IMR-90 (cell line): ENCODE data around the gene INO80D. TPM values are rescaled to one million over a fixed set of nuclear protein-coding genes. Genes with fewer than 3 reads are reported as not detected.

Experiments used
- ATAC-seq: fragments of 200-7000 bp; cut with Tn5 transposase; 2 replicates; pipeline ENCODE4 v1.9.1; 2020; ENCODE audit warnings: low read depth, mild to moderate bottlenecking, moderate library complexity
- BruUV-seq: library from RNA; stranded (reverse); fragments of 400-500 nt; replicated peaks from 2 replicates; lab custom pipeline; 2021; lab: Mats Ljungman, UMichigan
- CTCF ChIA-PET: fragments of 300-600 bp; formaldehyde crosslinking; extraction: SDS; loops from one replicate; lab custom pipeline; 2021; ENCODE audit warnings: antibody characterized with exemption; lab: Yijun Ruan, JAX
- POLR2A ChIA-PET: fragments of 300-600 bp; sonication (Branson Sonifier 250); formaldehyde crosslinking; loops from one replicate; lab custom pipeline; 2022; ENCODE audit warnings: antibody characterized with exemption; ENCODE audit not compliant: unreplicated experiment; lab: Charles Lee
- DNase-seq: peaks from one replicate; pipeline ENCODE4 v3.0.0; 2013
- H2AFZ ChIP-seq: replicated peaks from 2 replicates; pipeline ENCODE3; 2013; ENCODE audit warnings: low read length, mild to moderate bottlenecking; ENCODE audit not compliant: poor library complexity
- H2AK5ac ChIP-seq: 2 replicates; pipeline ENCODE4 v1.6.1; 2013; ENCODE audit warnings: low read depth, low read length, inconsistent platforms
- H2AK9ac ChIP-seq: replicated peaks from 2 replicates; pipeline ENCODE3; 2013; ENCODE audit warnings: mild to moderate bottlenecking, low read depth, low read length, moderate library complexity; ENCODE audit not compliant: poor library complexity
- H2BK120ac ChIP-seq: 2 replicates; pipeline ENCODE4 v1.6.1; 2013; ENCODE audit warnings: low read depth, low read length, inconsistent platforms
- H2BK15ac ChIP-seq: 3 replicates; pipeline ENCODE4 v1.6.1; 2013; ENCODE audit warnings: low read depth, low read length, inconsistent platforms
- H2BK20ac ChIP-seq: 2 replicates; pipeline ENCODE4 v1.6.1; 2013; ENCODE audit warnings: low read depth, mild to moderate bottlenecking, inconsistent platforms, low read length, moderate library complexity
- H2BK5ac ChIP-seq: 2 replicates; pipeline ENCODE4 v1.6.1; 2013; ENCODE audit warnings: mild to moderate bottlenecking, low read depth, low read length, inconsistent platforms; ENCODE audit not compliant: poor library complexity, severe bottlenecking
- H3K14ac ChIP-seq: replicated peaks from 2 replicates; pipeline ENCODE4 v1.6.1; 2013; ENCODE audit warnings: low read depth, low read length, inconsistent platforms
- H3K18ac ChIP-seq: 2 replicates; pipeline ENCODE4 v1.6.1; 2013; ENCODE audit warnings: low read depth, low read length, control low read depth
- H3K23ac ChIP-seq: 2 replicates; pipeline ENCODE4 v1.6.1; 2013; ENCODE audit warnings: low read depth, low read length, inconsistent platforms
- H3K27ac ChIP-seq: 2 replicates; pipeline ENCODE4 v1.5.1; 2013; ENCODE audit warnings: mild to moderate bottlenecking, control low read depth, low read length; ENCODE audit not compliant: insufficient read depth
- H3K27me3 ChIP-seq: 2 replicates; pipeline ENCODE4 v1.6.1; 2013; ENCODE audit warnings: low read length; ENCODE audit not compliant: control insufficient read depth, insufficient read depth
- H3K36me3 ChIP-seq: 2 replicates; pipeline ENCODE4 v1.6.1; 2013; ENCODE audit warnings: low read length, mixed read lengths; ENCODE audit not compliant: control insufficient read depth, insufficient read depth
- H3K4ac ChIP-seq: 2 replicates; pipeline ENCODE4 v1.6.1; 2013; ENCODE audit warnings: low read depth, low read length, inconsistent platforms
- H3K4me1 ChIP-seq: 2 replicates; pipeline ENCODE4 v1.6.1; 2013; ENCODE audit warnings: low read length, mixed read lengths; ENCODE audit not compliant: control insufficient read depth, insufficient read depth
- H3K4me2 ChIP-seq: 2 replicates; pipeline ENCODE4 v1.6.1; 2013; ENCODE audit warnings: low read depth, mild to moderate bottlenecking, control low read depth, low read length, moderate library complexity
- H3K4me3 ChIP-seq: 2 replicates; pipeline ENCODE4 v1.5.1; 2013; ENCODE audit warnings: low read depth, mild to moderate bottlenecking, control low read depth, low read length, moderate library complexity; ENCODE audit not compliant: insufficient read depth
- H3K56ac ChIP-seq: 2 replicates; pipeline ENCODE4 v1.6.1; 2013; ENCODE audit warnings: low read length, inconsistent platforms; ENCODE audit not compliant: insufficient read depth; ENCODE audit errors: extremely low read depth
- H3K79me1 ChIP-seq, 2 experiments: 2 replicates each; pipeline ENCODE4 v1.6.1; 2013; ENCODE audit warnings: low read length in 2 of 2, inconsistent platforms in 1 of 2, low read depth in 1 of 2
- H3K9ac ChIP-seq: 2 replicates; pipeline ENCODE4 v1.6.1; 2013; ENCODE audit warnings: low read depth, low read length, control low read depth
- H3K9me1 ChIP-seq: 2 replicates; pipeline ENCODE4 v1.6.1; 2013; ENCODE audit warnings: low read length, inconsistent platforms; ENCODE audit not compliant: insufficient read depth
- H3K9me3 ChIP-seq: 2 replicates; pipeline ENCODE4 v1.6.1; 2013; ENCODE audit warnings: low read length; ENCODE audit not compliant: control insufficient read depth, insufficient read depth
- H4K20me1 ChIP-seq: 2 replicates; pipeline ENCODE4 v1.6.1; 2013; ENCODE audit warnings: low read length, inconsistent platforms; ENCODE audit not compliant: insufficient read depth
- H4K5ac ChIP-seq: 2 replicates; pipeline ENCODE4 v1.6.1; 2013; ENCODE audit warnings: mild to moderate bottlenecking, low read depth, low read length, control low read depth
- H4K8ac ChIP-seq, 2 experiments: 2 replicates each; pipeline ENCODE4 v1.6.1; 2013; ENCODE audit warnings: low read depth in 2 of 2, low read length in 2 of 2, control low read depth in 1 of 2, inconsistent platforms in 1 of 2
- H4K91ac ChIP-seq: 2 replicates; pipeline ENCODE4 v1.6.1; 2013; ENCODE audit warnings: low read depth, low read length, inconsistent platforms; ENCODE audit not compliant: insufficient read depth
- CEBPB ChIP-seq: IDR thresholded peaks from 2 replicates; pipeline ENCODE4 v1.6.1; 2012; ENCODE audit warnings: low read depth, low read length, improper control_type of control experiment
- MAFK ChIP-seq: IDR thresholded peaks from 2 replicates; pipeline ENCODE4 v1.6.1; 2012; ENCODE audit warnings: low read depth, low read length, improper control_type of control experiment
- MXI1 ChIP-seq: IDR thresholded peaks from 2 replicates; pipeline ENCODE4 v1.6.1; 2012; ENCODE audit warnings: low read depth, mild to moderate bottlenecking, low read length, moderate library complexity, borderline replicate concordance
- NFE2L2 ChIP-seq: fragments of 150-350 bp; IDR thresholded peaks from 2 replicates; pipeline ENCODE4 v1.6.1; 2016; ENCODE audit warnings: low read depth, mild to moderate bottlenecking, low read length
- POLR2A ChIP-seq: IDR thresholded peaks from 2 replicates; pipeline ENCODE4 v1.6.1; 2012; ENCODE audit warnings: mild to moderate bottlenecking, low read depth, low read length
- RAD21 ChIP-seq: IDR thresholded peaks from 2 replicates; pipeline ENCODE4 v1.6.1; 2012; ENCODE audit warnings: low read length, improper control_type of control experiment
- RCOR1 ChIP-seq: IDR thresholded peaks from 2 replicates; pipeline ENCODE4 v1.6.1; 2012; ENCODE audit warnings: mild to moderate bottlenecking, low read length, improper control_type of control experiment; ENCODE audit not compliant: insufficient replicate concordance
- RFX5 ChIP-seq: IDR thresholded peaks from 2 replicates; pipeline ENCODE4 v1.8.0; 2012; ENCODE audit warnings: low read depth, mild to moderate bottlenecking, low read length, moderate library complexity
- WGBS, 2 experiments: methylation state at CpG; one replicate each; pipeline versions ENCODE4 v1.1.5 to v1.1.7; 2013; ENCODE audit warnings: missing lambda C conversion rate in 2 of 2; ENCODE audit not compliant: insufficient read length in 1 of 2; ENCODE audit errors: extremely low coverage in 2 of 2; 5-methylcytosine and 5-hydroxymethylcytosine counted together
- dilution Hi-C: fragments of 300-500 bp; cut with HindIII; formaldehyde crosslinking; loops from one replicate; pipeline ENCODE4 v1.14.3; 2018; ENCODE audit warnings: low sequenced_read_pairs; ENCODE audit not compliant: unreplicated experiment
- in situ Hi-C: fragments of 300-500 bp; cut with MboI; formaldehyde crosslinking; loops from 3 replicates; pipeline ENCODE4 v1.14.3; 2019; ENCODE audit warnings: low sequenced_read_pairs, inconsistent platforms, mixed read lengths
- intact Hi-C: fragments of 100-400 bp; cut with micrococcal nuclease; formaldehyde crosslinking; loops from 2 replicates; pipeline ENCODE4 v1.10.0; 2022
- polyA plus RNA-seq, 3 experiments: library from polyadenylated mRNA; depleted of rRNA; stranded (reverse); fragments of >200 nt; gene quantifications; 2 replicates each; pipeline ENCODE4 v1.2.3, GENCODE V29; 2012; ENCODE audit warnings: low replicate concordance in 1 of 3
- total RNA-seq: library from RNA; depleted of rRNA; stranded (reverse); fragments of >200 nt; gene quantifications from 2 replicates; pipeline ENCODE4 v1.2.3, GENCODE V29; 2012
- TF ChIP-seq, protein P1 (sequence below): fragments of 150-350 bp; IDR thresholded peaks from 2 replicates; pipeline ENCODE4 v1.6.1; 2016; ENCODE audit warnings: low read depth, mild to moderate bottlenecking, low read length, moderate library complexity, borderline replicate concordance
- TF ChIP-seq, protein P2 (sequence below): fragments of 150-350 bp; IDR thresholded peaks from 2 replicates; pipeline ENCODE4 v1.6.1; 2017; ENCODE audit warnings: mild to moderate bottlenecking, antibody characterized with exemption, low read length, low read depth

INO80D gene
- total and polyA plus RNA-seq, 2 of the 4 experiments (the other 2 are of a cell fraction): 0.79 to 4.5 TPM

DNA sequence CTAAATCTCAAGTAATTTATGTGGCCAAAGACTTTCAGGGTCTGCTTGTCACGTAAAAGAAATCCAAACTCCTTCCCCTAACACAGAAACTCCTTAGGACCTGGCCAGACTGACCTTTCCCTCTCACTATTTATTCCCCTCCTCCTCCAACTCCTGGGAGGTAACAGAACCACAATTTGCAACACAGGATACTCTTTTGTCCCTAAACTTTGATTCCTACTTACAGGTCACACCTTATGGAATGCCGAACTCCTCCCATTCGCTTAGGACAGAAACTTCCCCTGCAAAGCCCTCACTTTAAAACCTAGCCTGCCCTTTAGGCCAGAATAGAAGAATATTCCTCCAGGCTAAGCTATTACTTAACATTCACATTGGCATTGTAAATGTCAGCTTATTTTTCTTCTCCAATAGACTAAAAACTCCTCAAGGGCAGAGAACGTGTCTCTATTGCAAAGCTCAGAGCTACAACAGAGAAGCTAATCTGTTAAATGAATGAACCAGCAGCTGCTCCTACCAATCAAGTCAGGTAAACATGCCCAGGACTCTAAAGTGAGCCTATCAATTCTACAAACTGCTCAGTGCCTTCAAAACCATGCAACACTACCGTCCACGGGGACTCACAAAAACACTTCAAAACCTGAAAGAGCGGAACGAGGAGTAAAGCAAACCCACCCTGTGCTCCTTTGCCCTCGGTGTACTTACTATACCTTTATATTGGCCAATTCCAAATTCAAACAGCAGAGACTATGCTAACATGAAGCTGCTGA is 6.1 kb downstream of the INO80D start:
- 74% methylated on average over 6 of the region's 9 CpGs; no CpG with 5 or more reads in 1 of the 2 experiments for WGBS, 2 experiments
- Histone ChIP-seq H2BK15ac (no peak overlapping the region), H3K4me1 (peaks cover 8% of the 10 kb centered on the region), H3K56ac (no peak overlapping the region), H4K20me1 (peaks cover 8% of the 10 kb centered on the region; the same call in 1 of the 2 replicates), H2AFZ (no peak overlapping the region), H3K14ac (no peak overlapping the region), H3K18ac (no peak overlapping the region), H3K23ac (no peak overlapping the region), H3K9ac (no peak overlapping the region), H3K27me3 (no peaks in the 10 kb centered on the region), H2BK20ac (no peak overlapping the region), H3K36me3 (no peaks in the 10 kb centered on the region), H4K8ac (no peak overlapping the region), H2AK9ac (no peak overlapping the region), H3K4me3 (no peak overlapping the region), H2AK5ac (no peak overlapping the region), H2BK120ac (no peak overlapping the region), H2BK5ac (no peak overlapping the region), H3K27ac (no peak overlapping the region), H3K79me1 (peaks cover 21 to 49% of the 10 kb centered on the region in 2 experiments), H3K9me1 (peaks cover 8% of the 10 kb centered on the region; the same call in 1 of the 2 replicates), H3K9me3 (no peaks in the 10 kb centered on the region), H3K4ac (no peak overlapping the region), H3K4me2 (no peak overlapping the region), H4K91ac (no peak overlapping the region), H4K5ac (no peak overlapping the region)
- ATAC-seq (no peak), DNase-seq (no peak)
- TF ChIP-seq MXI1 (no peak), RAD21 (no peak), CEBPB (no peak), RCOR1 (no peak), NFE2L2 (no peak), MAFK (no peak), POLR2A (no peak), RFX5 (no peak)
- TF ChIP-seq, protein P1, sequence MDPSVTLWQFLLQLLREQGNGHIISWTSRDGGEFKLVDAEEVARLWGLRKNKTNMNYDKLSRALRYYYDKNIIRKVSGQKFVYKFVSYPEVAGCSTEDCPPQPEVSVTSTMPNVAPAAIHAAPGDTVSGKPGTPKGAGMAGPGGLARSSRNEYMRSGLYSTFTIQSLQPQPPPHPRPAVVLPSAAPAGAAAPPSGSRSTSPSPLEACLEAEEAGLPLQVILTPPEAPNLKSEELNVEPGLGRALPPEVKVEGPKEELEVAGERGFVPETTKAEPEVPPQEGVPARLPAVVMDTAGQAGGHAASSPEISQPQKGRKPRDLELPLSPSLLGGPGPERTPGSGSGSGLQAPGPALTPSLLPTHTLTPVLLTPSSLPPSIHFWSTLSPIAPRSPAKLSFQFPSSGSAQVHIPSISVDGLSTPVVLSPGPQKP: no peak
- TF ChIP-seq, protein P2, sequence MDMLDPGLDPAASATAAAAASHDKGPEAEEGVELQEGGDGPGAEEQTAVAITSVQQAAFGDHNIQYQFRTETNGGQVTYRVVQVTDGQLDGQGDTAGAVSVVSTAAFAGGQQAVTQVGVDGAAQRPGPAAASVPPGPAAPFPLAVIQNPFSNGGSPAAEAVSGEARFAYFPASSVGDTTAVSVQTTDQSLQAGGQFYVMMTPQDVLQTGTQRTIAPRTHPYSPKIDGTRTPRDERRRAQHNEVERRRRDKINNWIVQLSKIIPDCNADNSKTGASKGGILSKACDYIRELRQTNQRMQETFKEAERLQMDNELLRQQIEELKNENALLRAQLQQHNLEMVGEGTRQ: no peak
- in situ Hi-C loops: no loop called here
- dilution Hi-C loops: no loop called here
- no TSS peak for BruUV-seq
- ChIA-PET POLR2A (no interaction called here), CTCF (no interaction called here)
- intact Hi-C loops: no loop called here
